ENCODE measurements around the gene ZNF362. TPM values are rescaled to one million over a fixed set of nuclear protein-coding genes. Genes with fewer than 3 reads are reported as not detected.

ZNF362 gene
- total RNA-seq, 1 experiment from 2014 or later = 3.5 TPM

DNA sequence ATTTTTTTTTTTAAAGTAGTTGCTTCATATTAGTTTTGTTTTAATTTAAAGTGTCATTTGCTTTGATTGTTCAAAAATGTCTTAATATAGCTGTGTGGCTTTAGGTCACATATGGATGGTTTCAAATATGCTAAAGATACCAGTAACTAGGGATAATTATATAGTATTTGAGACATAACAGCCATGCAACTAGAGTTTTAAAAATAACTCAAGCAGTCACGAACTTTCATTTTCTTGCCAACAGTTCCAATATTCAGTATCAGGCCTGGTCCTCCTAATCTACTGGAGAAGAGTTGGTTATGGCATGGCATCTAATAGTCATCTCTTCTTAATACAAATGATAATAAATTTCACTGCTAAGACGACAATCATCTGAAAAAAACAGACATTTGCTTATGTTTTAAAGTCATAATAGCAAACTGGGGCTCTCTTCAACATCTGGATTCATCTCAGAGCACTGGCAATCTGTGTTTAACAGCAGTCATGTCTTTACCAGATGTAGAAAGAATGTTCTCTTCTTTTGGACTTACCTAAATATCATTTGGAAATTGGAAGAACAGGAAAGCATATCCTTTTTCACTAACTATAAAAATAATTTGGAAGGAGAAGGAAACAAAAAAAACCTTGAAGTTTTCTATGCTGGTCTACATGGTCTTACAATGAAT, 88.7 kb downstream of the ZNF362 start:
- DNase-seq (ENCODE audit: low spot score) = no peak

DNA sequence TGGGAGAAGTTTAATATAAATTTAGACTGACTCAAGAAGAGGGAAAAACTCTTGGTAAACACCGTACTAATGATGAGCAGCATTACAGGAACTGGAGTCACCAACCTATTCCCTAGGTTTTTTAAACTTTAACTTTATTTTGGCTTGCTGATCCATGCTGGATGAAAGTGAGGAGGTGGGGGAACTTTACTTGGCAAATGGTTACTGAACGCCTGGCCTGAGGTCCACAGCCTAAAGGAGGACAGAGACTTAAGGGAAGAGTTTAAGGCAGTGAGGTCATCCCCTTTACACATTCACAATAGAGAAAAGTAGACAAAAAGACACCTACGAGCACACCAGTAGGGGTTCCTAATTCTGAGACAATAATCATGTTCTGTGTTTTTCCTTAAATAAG, 90.2 kb downstream of the ZNF362 start:
- DNase-seq (ENCODE audit: low spot score) = no peak

DNA sequence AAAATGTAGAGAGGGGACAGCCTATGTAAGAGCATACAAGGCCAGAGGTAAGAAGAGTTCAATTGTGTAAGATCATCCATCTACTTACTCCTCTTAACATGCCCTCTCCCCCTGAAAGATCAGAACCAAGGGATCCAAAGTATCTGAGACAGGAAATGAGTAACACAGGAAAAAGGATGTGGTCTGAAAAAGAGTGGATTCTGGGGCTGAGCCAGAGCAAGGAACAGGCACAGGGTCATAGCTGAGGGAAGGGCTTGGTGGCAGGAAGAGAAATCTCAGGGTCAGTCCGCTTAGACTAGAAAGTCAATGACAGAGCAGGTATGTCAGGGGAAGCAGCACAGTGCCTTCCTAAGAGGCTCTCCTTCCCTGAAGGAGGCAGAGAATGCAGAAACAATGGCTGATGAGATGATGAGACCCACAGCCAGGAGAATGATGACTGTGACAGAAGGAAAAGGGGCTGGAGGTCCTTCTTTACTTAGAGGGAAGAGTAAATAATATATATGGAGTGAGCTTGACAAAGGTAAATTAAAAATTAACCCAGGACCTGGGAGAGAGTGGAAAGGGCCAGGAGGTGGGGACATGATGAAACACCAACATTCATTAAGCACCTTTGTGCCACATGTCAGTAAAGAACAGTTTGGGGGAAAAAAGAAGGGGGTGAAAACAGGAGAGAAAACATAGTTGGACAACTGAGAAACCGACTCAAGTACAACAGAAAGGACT, 90.8 kb downstream of the ZNF362 start:
- peak; percentile 89 for DNase-seq (ENCODE audit: low spot score)

DNA sequence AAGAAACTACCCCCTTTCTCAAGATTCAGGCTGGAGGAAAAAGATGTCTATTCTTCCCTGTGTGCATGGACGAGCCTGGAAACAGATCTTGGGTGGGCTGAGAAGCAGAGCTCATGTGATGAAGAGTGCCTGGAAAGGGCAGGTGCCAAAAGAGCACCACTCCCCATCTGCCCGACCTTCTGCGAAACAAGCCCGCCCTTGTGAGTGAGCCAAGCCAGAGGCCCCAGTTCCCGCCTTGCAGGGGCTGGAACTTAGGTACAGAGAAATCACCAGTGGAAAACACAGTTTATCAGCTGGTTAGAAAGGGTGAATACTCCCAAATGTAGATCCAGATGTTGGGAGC, 91.3 kb downstream of the ZNF362 start:
- no peak for DNase-seq (ENCODE audit: low spot score)

DNA sequence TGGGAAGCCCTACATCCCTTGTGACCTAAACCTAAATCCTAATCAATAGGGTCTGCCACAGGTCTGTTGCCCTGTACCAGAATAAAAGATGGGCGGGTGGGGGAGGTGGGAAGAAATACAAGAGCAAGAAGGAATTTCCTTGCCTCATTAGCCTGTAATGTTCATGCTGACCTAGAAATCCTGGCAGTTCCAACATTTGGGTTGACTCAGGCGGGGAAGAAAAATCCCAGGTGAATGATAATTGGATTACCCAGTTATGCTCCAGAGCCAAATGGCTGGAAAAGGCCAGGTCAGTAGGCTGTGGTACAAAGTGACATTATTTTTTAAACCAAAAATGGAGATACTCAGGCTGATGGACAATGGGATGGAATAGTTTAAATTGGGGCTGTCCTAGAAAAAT, 91.9 kb downstream of the ZNF362 start:
- DNase-seq (ENCODE audit: low spot score) = peak; percentile 29

DNA sequence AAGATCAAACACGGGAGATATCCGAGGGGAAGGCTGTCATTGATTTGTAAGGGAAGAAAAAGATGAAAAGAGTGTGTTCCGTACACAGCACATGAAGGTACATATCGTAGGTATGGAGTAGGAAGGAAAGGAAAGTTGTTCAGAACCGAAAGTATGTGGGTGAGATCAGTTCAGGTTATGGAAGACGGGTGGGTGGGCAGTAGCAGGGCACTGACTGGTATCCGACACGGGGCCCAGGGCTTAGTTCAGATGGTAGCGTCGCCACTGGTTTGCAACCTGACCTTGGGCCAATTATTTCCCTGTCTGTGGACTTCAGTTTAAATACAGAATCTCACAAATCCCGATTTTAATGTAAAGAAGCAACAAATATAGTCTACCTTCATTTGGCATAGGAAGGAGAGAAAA, 92.4 kb downstream of the ZNF362 start:
- no peak for DNase-seq (ENCODE audit: low spot score)

DNA sequence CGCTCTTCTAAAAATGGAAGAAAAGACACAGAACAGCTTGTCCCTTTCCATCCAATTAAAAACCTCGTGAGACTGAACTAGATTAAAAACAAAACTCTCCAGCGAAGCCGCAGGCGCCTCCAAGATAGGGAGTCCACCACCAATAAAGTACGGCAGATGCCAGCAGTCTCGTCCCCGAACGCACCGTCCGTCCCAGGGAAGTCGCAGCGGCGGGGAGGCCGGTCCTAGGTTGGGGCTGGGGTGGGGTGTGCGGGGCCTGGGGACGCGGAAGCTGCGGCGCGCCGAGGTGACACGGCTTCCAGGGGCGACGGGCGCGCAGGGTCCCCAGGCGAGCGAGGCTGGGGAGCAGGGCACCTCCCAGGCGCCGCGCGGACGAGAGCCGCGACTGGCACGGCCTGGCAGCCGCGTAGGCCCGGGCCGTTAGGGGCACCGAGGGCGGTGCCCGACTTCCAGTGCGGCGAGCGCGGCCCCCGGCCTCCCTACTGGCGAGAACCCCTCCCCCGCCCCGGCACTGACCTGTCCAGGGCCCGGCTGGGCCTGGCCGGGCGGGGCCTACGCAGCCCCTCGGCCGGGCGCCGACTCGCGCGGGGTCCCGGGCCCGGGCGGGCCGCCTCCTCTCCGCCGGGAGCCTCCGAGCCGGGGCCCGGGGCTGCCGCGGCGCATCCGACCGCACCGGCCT, 92.9 kb downstream of the ZNF362 start:
- no peak for DNase-seq (ENCODE audit: low spot score)

DNA sequence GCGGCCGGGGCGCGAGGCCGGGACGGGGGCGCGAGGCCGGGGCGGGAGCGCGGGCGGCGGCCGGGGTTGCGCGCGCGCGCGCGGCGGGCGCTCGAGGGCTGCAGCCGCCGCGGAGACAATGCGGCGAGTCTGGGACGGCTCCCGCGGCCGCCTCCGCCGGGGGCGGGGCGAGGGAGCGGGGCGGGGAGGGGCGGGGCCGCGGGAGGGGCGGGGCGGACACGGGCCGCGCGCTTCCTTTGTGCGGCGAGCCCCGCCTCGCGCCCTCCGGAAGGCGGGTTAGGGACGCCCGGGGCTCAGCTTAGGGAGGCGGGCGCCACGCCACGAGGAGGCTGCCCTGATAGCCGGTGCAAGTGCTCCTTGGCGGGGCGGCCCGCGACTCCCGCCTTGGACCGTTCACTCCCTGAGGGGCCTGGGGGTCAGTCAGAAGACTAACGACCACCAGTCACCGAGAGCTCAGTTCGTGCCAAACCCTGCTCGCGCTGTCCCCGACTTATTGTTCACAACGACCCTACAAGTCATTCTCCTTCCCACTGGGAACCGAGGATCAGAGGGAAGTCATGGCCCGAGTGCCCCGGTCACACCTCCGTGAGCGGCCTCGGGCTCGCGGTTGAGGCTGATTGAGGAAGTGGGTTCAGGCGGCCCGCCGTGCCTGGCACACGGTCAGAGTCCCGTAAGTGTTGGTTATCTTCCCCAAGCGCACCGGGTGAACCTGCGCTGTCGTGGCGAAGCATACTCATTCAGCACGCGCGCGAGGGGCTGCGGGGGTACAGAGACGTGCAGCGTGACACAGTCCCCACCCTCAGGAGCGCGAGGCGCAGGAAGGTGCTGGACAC, 93.7 kb downstream of the ZNF362 start:
- DNase-seq (ENCODE audit: low spot score) = peak; percentile 45

Other genes starting within 250 kb of the ZNF362 start
- 160 and 171 TPM in 2 replicates for gene AK2, start 219.6 kb upstream of the ZNF362 start, total RNA-seq (2014; rRNA removed; shearing (Covaris generic))
- gene AZIN2, start 175.3 kb upstream of the ZNF362 start, total RNA-seq (2014; rRNA removed; shearing (Covaris generic)) = 0.74 and 2.7 TPM in 2 replicates
- gene TRIM62, start 74.4 kb upstream of the ZNF362 start, total RNA-seq (2014; rRNA removed; shearing (Covaris generic)) = 1.00 and 1.4 TPM in 2 replicates
- not detected in 2 replicates for gene A3GALT2, start 64.6 kb downstream of the ZNF362 start, total RNA-seq (2014; rRNA removed; shearing (Covaris generic))
- gene PHC2, start 174.6 kb downstream of the ZNF362 start, total RNA-seq (2014; rRNA removed; shearing (Covaris generic)) = 45.7 and 62.0 TPM in 2 replicates
- gene ZSCAN20, start 216.2 kb downstream of the ZNF362 start, total RNA-seq (2014; rRNA removed; shearing (Covaris generic)) = 4.0 and 5.1 TPM in 2 replicates

Data from A172 (cell line).